Fibroblast of villous mesenchyme (primary cell): Measurements from ENCODE around the gene TACC2. TPM values are rescaled to one million over a fixed set of nuclear protein-coding genes. Genes with fewer than 3 reads are reported as not detected.

Experiments
- DNase-seq: peaks from one replicate; pipeline ENCODE4 v3.0.0-alpha.2; 2010; ENCODE audit warnings: low read depth
- H3K4me3 ChIP-seq: 2 replicates; pipeline ENCODE4 v1.5.1; 2011; ENCODE audit warnings: low read depth, mild to moderate bottlenecking, low read length
- total RNA-seq: library from RNA; depleted of rRNA; stranded (reverse); fragments of >200 nt; gene quantifications from 2 replicates; pipeline ENCODE4 v1.2.3, GENCODE V29; 2012
- TF ChIP-seq, protein P1 (sequence below): IDR thresholded peaks from 2 replicates; pipeline ENCODE4 v1.5.1; 2012; ENCODE audit warnings: low read depth, mild to moderate bottlenecking, low read length; ENCODE audit not compliant: insufficient read depth

TACC2 gene
- total RNA-seq, 1 donor: 5.6 TPM

DNA sequence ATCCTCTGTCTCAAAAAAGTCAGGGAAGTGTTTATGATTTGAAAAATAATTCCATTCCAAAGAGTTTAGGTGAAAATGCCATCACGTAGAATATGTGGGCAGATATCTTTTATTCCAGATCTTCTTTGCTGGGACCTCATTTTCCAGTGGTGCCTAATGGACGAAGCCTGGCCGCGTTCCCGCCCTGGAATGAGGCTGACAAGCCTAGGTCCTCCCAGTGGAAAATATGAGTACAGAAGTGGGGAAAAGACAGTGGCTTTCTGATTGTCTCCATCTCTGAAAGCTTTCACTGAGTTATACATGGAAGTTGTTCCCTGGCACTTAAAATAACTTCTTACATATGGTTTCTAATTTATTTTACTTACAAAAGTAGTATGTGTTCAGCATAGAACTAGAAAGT is 139.4 kb downstream of the TACC2 start:
- DNase-seq: peak; percentile 47
- peak overlapping the region; percentile 44 for H3K4me3 ChIP-seq
- TF ChIP-seq, protein P1, sequence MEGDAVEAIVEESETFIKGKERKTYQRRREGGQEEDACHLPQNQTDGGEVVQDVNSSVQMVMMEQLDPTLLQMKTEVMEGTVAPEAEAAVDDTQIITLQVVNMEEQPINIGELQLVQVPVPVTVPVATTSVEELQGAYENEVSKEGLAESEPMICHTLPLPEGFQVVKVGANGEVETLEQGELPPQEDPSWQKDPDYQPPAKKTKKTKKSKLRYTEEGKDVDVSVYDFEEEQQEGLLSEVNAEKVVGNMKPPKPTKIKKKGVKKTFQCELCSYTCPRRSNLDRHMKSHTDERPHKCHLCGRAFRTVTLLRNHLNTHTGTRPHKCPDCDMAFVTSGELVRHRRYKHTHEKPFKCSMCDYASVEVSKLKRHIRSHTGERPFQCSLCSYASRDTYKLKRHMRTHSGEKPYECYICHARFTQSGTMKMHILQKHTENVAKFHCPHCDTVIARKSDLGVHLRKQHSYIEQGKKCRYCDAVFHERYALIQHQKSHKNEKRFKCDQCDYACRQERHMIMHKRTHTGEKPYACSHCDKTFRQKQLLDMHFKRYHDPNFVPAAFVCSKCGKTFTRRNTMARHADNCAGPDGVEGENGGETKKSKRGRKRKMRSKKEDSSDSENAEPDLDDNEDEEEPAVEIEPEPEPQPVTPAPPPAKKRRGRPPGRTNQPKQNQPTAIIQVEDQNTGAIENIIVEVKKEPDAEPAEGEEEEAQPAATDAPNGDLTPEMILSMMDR: peak; percentile 27

DNA sequence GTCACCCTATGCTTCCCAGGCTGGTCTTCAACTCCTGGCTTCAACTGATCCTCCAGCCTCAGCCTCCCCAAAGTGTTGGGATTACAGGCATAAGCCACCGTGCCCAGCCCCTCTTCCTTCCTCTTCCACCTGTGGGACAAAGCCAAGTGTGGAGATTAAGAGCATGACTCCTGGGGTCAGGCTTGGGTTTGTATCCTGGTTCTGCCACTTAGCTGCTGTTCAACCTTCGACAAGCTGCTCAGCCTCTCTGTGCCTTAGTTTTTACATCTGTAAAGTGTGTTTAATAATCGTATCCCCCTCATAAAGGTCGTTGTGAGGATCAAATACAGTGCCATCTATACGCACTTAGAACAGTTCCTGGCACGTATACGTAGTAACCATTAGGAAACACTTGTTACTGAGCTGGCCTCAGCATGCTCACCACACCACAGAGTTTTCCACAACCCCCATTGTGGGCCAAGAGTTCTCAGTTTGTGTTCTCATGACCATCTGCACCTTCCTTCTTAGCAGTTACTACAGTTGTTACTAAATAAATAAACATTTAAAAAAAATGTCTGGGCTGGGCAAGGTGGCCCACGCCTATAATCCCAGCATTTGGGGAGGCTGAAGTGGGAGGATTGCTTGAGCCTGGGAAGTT is 141.6 kb downstream of the TACC2 start:
- no peak for DNase-seq
- TF ChIP-seq, protein P1: no peak
- no peak overlapping the region for H3K4me3 ChIP-seq

DNA sequence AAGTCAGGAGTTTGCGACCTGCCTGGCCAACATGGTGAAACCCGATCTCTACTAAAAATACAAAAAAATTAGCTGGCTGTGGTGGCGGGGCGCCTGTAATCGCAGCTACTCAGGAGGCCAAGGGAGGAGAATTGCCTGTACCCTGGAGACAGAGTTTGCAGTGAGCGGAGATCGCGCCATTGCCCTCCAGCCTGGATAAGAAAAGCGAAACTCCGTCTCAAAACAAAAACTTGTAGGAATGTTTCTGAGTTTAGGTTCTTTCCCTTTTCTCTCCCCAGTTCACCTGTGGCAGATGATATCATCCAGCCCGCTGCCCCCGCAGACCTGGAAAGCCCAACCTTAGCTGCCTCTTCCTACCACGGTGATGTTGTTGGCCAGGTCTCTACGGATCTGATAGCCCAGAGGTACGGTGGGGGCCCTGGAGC is 143.4 kb downstream of the TACC2 start:
- no peak overlapping the region for H3K4me3 ChIP-seq
- no peak for DNase-seq
- TF ChIP-seq, protein P1: no peak

DNA sequence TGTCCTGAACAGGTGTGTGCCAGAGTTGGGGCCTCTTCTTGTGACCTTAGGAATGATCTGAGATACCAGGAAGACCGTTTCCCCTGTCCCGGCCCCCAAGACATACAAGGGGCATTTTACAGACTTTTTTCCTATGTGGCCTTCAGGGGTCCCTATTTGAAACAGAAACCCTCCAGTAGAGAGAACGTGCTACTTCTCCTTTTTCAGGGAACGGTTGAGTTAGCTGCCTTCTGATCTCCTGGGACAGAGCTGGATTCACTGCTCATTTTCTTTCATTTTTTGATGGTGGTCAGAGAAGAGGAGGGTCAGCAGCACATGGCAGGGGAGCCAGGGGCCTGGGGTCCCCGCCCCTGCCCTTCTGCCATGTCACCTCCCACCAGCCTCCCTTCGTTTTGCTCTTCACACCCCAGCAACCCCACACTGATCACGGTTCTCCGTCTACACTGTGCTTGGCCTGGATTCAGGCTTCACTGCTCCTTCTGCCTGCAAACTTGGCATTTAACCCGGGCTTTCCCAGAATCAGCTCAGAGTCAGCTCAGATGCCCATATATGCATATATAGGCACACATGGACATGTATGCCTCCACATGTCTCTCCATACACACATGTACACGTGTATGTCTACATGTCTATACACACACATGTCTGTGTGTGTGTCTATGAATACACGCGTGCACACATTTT is 144.1 kb downstream of the TACC2 start:
- DNase-seq: no peak
- TF ChIP-seq, protein P1: no peak
- no peak overlapping the region for H3K4me3 ChIP-seq

DNA sequence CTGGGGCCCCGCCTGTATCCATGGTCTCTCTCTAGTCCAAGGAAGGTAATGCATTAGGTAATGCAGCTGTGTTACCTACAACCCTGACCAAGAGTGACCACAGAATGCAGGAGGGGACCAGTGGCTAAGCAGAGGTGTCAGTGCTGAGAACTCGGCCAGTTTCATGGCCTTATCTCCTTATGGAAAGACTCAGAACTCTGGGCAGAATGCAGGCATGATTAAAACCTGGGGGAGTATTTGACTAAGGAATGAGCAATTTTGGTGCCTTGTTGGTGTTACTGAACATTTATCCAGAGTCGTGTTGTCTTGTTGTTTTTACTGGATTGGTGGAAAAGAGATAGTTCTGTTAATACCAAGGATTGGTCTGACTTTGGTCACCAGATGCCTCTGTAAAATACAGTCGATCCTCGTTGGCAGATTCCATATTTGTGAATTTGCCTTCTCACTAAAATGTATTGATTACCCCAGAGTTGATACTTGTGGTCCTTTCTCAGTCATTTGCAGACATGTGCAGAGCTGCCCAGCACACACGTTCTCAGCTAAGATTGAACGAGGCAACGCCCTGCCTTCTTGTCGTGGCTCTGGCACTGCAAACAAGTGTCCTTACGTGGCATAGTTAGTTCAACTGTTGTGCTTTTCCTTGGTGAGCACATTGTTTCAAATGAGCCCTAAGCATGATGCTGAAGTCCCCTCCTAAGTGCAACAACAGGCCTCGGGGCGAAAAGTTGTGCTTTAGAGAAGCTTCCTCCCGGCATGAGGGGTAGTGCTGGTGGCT is 146.5 kb downstream of the TACC2 start:
- DNase-seq: no peak
- TF ChIP-seq, protein P1: no peak
- H3K4me3 ChIP-seq: no peak overlapping the region

DNA sequence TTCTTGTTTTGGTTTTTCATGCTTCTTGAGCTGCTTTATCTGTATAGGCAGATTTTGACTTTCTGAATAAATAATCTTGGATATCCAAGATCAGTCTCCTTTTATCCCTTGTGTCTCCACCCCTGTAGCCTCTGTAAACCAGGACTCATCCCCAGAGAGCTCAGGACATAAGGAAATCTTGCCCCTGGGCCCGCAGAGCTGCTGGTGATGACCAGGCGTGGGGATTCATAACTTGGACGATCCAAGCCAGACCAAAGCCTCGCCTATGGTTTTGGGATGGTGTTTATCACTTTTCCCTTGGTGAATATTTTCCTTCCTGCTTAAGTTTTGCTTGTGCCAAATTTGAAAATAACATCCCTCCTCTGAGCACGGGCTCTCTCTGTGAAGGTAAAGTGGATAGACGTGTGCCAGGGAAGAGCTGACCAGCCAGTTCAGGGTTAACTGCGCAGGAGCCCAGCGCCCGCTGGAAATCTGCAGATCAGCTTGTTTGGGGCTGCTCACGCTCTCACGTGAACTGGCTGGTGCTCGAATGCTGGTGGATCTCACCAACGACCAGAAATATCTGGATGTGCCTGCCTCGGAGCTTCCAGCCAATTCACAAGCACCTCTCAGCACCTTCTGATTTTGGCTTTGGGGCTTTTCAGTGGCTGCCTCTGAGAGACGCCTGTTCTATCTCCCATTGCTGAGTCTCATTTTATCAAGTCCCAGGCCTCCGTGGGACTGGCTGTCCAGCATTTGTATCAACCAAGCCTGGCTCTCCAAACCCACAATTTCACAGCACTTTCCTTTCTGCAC is 150.1 kb downstream of the TACC2 start:
- H3K4me3 ChIP-seq: no peak overlapping the region
- TF ChIP-seq, protein P1: no peak
- DNase-seq: no peak
